ENCODE data around the gene PTBP1.

Gene PTBP1

DNA sequence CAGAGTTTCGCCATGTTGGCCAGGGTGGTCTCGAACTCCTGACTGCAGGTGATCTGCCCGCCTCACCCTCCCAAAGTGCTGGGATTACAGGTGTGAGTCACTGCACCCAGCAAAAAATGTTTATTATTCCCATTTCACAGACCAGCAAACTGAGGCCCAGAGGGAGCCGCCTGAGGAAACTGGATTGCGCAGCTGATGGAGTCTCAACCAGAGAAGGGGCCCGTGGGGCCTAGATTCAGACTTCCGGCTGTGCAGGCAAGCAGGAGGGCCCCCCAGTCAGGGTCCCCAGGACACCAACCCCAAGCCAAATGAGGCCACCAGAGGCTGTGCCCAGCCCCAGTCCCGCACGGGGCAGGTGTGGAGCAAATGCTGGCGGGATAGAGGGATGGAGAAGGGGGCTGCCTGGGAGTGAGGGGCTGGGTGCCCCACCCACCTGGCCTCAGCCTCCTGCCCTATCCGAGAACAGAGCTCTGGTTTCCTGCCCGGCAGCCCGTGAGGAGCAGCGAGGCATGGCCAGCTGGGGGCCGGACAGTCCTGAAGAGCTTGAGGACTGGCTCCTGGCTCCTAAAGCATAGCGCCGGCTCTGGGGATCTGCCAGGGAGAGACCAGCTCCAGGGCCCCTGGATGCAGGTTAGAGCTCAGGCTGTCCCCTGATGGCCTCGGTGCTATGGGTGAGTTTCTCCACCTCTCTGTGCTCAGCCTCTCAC is 24.4 kb upstream of the PTBP1 start:
- no peak for DNase-seq (ENCODE audit: low read depth)

DNA sequence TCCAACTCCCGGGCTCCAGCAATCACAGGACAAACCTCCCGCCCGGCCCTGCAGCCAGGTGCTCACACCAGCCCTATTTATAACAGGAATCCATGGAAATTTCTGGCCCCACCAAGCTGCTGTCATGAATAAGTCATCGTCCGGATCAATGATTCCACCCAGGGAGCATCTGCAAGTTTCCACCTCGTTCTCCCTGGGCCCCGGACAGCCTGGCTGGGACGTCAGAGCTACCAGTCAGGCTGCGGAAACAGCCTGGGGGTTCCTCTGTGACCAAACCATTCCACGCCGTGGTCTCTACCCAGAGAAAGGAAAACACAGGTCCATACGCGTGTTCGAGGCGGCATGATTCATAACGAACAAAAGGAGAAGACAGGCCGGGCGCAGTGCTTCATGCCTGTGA is 20.7 kb upstream of the PTBP1 start:
- no peak for DNase-seq (ENCODE audit: low read depth)

DNA sequence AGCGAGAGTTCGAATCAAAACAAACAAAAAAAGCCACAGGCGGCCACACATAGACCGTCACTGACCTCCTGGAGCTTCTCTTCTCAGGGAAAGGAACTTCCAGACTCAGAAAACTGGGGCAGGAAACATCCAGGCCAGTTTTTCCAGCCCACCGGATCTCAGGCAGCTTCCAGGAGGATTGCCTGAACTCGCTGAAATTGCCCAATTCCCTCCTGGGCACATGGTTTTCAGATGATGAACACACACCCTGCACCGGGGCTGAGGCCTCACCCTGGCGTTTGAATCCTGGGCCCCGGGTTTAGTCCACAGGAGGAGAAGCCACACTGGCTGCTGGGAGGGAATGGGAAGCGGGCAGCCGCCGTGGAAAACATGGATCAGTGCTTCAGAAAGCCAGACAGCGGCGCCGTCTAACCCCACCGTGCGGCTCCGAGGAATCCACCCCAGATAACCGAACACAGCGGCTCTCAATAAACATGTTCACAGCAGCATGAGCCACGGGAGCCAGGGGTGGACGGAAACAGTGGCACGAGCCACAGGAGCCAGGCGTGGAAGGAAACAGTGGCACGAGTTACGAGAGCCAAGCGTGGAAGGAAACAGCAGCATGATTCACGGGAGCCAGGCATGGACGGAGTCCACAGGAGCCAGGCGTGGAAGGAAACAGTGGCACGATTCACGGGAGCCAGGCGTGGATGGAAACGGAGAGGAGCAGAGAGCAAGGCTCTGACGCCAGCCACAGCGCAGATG is 18.2 kb upstream of the PTBP1 start:
- no peak for DNase-seq (ENCODE audit: low read depth)

DNA sequence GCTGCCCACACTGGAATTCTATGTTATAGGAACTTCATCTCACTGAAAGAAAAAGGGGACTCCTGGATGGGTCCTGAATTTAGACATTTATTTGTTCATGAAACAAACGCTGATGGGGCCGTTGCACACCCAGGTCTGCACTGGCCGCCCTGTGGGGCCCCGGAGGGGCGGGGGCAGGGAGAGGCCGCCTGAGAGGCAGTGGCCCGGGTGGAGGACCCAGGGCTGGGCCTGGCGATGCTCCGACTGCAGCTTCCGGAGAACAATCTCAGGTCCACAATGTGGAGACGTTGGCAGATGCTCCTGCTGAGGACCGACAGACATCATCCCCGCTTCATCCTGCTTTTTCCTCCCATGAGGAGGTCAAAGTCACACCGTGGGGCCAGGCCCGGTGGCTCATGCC is 16.3 kb upstream of the PTBP1 start:
- DNase-seq (ENCODE audit: low read depth) = no peak

DNA sequence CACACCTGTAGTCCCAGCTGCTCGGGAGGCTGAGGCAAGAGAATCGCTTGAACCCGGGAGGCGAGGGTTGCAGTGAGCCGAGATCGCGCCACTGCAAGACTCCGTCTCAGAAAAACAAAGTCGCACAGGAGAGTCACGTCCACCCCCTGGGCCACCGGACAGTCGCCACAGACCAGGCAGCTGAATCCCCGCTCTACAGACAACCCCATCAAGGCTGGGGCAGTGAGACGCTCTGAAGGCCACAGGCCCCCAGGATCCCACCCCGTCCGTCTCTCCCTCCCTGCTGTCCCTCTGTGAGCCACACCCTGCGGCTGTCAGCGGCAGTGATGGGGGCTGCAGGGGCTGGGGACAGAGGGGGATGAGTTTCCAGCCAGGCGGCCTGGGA is 15.5 kb upstream of the PTBP1 start:
- DNase-seq (ENCODE audit: low read depth) = no peak

DNA sequence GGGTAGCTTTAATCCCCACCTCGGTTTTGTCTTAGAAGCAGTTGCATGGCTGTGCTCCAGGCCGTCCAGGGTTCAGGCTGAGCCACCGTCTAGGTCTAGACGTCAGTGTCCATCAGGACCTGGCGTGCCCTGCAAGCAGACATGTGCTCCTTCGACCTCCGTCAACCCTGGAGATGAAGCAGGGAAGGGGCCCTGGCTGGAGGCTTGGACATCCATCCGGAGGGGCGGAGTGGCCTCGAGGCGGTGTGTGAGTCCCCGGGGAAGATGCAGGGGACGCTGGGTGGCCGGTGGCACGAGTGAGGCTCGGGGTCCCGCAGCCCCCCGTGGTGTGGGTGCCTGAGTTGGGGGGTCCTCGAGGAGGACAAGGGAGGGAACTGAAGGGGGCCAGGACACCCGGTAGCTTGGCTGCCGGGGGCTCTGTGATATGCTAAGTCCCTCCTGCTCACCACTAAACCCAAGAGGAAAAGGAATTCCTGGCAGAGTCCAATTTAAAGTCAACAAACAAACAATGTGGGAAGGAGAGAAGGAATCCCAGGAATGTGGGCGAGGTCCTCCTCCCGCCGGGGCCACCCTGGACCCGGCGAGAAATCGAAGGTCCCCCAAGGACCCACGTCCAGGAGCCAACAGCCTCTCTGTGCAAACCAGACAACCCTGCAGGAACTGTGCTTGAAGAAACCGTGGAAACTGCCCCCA is 14.9 kb upstream of the PTBP1 start:
- no peak for DNase-seq (ENCODE audit: low read depth)

DNA sequence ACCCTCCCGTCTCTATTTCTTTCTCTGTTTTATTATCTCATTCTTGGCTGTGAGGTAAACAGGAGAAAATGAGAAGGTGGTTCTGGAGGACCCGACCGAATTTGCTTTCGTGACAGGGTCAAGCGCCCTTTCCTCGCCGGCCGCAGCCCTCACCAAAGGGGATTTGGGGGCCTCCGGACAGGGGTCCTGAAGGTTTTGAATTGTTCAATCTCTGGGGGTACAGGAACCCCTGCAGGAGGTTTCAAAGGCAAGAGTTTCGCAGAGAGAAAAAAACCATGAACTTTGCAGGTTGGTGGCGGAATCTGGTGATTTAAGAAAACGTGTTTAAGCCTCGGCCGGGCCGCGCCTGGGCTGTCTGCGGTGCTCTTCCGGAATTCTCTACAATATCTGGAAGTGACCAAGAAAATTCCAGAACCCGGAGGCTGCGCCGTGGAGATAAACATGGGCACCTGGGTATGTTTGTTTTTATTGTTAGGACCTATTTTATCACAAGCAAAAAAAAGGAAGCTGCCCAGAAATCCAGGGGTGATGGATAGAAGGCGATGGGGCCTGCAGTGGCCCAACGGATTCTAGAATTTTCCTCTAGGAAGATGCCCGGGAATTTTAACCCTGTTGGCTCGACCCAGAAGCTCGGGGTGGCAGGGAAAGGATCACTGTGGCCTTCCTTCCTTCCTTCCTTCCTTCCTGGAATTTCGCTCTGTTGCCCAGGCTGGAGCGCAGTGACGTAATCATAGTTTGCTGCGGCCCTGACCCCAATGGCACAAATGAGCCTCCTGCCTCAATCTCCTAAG is 14.2 kb upstream of the PTBP1 start:
- DNase-seq (ENCODE audit: low read depth) = no peak

DNA sequence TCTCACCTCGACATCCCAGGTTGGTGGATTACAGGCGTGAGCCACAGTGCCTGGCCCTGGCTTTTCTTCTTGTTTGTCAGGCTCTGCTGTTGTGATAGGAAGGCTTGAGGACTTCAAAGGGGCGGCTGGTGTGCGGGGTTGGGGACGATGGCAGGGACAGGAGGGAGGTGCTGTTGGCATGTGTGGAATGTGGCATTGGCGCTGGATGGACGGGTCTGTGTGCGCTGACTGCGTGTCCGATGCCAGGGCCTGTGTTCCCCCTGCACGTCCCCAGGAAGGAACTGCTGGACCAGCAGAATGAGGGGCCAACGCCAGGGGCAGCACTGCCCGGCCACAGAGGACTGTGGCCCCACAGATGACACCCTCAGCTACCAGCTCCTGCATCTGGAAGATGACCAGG is 12.7 kb upstream of the PTBP1 start:
- DNase-seq (ENCODE audit: low read depth) = no peak

DNA sequence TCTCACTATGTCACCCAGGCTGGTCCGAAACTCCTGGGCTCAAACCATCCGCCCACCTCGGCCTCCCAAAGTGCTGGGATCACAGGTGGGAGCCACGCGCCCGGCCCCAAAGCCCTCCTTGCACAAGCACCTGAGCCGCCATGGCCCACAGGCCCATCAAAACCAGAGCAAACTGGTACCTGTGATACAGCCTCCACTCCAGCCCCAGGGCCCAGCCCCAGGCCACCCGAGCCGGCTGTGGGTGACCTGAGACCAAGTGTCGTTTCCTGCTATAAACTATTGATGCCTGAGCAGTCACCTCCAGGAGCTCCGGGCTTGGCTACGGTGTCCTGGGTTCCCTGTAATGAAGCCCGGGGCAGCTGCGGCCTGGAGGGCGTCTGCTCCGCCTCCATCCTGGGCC is 9.7 kb upstream of the PTBP1 start:
- DNase-seq (ENCODE audit: low read depth) = no peak

DNA sequence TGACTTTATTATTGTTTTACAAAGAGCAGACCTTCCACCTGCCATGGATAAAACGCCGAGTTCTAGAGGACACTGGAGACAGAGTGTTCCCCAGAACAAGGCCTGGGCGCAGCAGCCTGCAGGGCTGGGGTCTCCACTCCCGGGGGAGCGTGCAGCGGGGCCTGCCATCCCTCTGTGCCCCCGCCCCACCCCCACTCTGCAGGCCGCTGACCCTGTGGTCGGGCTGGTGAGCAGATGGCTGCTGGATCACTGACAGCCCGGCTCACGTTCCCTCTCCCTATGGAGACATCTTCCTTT is 8.6 kb upstream of the PTBP1 start:
- no peak for DNase-seq (ENCODE audit: low read depth)

DNA sequence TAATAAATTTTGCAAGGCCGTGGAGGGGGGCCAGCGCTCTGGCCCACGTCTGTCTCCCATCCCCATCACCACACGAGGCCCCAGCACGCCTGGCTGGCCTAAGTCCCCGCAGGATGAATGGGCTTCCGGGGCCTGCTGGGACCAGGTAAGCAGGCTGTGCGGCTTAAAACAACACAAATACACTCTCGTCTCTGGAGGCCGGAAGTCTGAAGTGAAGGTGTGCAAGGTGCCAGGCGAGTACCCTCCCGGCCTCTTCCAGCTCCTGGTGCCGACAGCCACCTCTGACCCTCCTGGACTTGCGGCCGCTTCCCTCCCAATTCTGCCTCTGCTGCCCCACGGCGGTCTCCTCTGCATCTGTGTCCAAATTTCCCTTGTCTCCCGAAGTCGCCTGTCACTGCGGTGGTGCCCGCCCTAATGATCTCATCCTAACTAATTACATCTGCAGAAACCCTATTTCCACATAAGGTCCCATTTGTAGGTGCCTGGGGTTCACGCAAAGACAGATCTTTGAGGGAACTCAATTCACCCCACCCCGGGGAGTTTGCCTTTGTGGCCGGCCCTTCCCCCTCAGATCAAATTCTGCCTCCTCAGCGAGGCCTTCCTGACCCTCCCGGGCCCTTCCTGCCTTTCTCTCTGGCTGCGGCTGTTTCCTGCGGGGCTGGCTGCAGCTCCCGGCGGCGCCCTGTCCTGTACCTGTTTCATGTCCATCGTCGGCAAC is 8.1 kb upstream of the PTBP1 start:
- no peak for DNase-seq (ENCODE audit: low read depth)

DNA sequence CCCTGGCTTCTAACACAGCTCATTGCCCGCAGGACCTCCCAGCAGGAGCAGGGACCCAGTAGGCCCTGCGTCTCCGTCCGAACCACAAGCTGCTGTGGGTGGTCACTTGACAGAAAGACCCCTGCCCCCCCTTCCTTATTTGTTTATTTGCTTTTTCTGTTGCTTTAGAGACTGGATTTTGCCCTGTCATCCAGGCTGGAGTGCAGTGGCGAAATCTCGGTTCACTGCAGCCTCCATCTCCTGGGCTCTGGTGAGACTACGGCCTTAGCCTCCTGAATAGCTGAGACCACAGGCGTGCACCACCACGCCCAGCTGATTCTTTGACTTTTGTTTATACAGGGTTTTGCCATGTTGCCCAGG is 7.6 kb upstream of the PTBP1 start:
- no peak for DNase-seq (ENCODE audit: low read depth)

DNA sequence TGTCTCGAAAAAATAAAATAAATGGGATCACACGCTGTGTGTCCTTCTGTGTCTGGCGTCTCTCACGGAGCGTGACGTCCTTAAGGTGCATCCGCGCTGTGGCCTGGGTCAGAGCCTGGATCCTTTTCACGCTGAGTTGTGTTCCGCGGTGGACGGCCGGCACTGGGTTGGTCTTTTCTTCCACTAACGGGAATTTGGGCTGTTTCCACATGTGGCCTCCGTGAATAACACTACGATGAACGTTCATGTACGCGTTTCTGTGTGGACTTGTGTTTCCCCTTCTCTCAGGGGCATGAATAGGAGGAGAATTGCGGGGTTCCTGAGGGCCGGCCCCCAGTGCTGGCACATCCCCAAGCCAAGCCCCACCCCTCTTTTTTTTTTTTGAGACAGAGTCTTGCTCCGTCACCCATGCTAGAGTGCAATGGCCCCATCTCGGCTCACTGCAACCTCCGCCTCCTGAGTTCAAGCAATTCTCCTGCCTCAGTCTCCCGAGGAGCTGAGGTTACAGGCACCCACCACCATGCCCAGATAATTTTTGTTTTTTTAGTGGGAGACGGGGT is 6.2 kb upstream of the PTBP1 start:
- DNase-seq (ENCODE audit: low read depth) = no peak

DNA sequence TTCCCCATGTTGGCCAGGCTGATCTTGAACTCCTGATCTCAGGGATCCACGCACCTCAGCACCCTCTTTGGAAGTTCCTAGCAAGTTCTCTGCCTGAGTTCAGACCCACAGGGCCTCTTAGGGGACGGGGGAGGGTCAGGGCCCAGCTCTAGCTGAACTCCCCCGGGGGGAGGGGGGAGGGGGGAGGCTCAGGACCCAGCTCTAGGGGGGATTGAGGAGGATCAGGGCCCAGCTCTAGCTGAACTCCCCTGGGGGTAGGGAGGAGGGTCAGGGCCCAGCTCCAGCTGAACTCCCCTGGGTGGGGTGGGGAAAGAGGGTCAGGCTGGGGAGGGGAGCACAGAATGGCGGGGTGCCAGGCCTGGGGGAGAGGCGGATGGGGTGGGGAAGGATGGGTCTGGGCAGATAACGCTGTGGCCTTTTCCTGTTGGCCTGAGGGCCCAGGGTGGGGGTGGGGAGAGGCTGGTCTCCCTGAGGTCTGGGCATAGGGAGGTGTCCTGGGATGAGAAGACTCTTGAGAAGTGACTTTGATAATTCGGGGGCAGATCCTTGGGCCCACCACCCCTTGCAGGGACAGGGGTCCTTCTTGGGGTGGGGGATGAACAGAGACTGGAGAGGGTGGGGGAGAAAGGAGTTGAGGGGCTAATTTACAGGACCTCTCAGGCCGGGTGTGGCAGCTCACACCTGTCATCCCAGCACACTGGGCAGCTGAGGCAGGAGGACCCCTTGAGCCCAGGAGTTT is 5.5 kb upstream of the PTBP1 start:
- DNase-seq (ENCODE audit: low read depth) = no peak

DNA sequence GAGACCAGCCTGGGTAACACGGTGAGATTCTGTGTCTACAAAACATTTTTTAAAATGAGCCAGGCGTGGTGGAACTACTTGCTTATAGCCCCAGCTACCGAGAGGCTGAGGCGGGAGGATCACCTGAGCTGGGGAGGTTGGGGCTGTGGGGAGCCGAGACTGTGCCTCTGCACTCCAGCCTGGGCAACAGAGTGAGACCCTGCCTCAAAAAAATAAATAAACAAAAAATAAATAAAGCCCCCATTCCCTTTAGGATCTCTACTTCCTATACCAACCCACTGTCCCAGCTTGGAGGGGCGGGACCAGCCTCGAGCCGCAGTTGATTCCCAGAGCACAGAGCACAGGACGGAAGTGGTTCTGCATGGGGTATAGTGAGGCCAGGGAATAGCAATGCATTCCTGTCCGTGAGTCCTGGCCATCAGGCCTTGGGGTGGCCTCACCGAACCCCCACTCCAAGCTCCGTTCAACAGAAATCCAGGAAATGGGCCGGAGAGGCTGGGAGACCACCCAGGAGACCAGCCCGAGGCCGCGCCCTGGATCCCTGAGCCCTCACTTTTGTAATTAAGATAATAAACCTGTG is 4.9 kb upstream of the PTBP1 start:
- no peak for DNase-seq (ENCODE audit: low read depth)

DNA sequence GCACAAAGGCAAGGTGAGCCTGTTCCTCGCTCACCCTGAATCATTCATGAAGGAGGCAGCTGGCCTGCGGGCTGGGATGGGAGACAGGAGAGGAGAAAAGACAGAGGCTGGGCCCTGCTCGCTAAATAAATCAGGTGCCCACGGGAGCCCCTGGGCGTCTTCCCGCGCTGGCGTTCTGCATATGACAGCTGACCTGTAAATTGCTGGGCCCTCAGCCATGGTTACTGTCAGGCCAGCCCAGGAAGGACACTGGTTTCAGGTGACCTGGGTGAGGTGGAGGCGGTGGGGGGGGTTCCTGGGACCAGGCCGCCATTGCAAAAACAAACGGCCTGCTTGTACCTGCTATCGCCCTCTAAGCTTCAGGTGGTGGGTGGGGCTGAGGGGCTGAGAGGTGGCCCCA is 3.4 kb upstream of the PTBP1 start:
- DNase-seq (ENCODE audit: low read depth) = no peak

DNA sequence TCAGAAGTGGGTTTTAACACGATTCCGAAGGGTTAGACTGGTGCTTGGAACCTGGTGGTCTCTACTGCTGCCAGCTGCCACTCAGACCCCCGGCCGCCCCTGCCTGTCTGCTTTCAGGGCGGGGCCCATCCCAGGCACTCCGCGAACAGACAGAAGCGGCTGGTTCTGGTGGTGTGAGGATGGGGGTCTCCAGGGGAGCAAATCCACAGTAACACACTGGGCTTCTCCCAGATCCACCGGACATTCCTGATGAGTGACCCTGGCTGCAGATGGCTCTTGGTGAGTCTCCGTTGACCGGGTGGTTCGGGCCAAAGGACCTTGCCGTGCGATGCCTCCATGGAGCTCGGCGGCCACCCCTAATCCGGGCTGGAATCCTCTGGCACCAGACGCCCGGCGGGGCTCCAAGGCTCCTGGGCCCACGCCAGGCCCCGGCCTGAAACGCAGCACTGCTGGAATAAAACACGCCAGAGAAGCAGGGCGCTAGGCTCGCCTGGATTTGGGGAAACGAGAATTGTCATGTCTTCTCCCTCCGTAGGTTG is 2.1 kb upstream of the PTBP1 start:
- no peak for DNase-seq (ENCODE audit: low read depth)

DNA sequence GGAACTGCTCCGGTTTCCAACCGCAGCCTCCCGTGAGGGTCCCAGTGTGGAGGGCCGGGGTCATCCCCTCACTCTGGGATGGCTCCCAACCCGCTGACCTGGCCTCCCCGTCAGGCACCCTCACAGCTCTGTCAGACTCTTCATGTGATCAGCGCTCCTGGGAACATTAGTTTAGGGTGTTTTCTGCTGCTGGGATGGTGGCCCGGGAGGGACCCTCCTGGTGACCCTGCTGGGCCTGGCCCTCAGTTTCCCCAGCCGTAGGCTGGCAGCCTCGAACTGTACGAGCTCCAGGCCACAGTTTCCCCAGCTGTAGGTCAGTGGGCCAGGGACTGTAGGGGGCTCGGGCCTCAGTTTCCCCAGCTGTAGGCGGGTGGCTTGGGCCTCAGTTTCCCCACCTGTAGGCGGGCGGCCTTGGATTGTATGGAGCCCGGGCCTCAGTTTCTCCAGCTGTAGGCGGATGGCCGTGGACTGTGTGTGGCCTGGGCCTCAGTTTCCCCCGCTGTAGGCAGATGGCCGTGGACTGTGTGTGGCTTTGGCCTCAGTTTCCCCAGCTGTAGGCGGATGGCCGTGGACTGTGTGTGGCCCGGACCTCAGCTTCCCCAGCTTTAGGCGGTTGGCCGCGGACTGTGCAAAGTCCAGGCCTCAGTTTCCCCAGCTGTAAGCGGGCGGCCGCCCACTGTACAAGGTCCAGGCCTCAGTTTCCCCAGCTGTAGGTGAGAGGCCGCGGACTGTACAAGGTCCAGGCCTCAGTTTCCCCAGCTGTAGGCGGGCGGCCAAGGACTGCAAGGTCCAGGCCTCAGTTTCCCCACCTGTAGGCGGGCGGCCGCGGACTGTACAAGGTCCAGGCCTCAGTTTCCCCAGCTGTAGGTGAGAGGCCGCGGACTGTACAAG is 1.3 kb upstream of the PTBP1 start:
- DNase-seq (ENCODE audit: low read depth) = no peak

Data from activated T-helper 1 cell treated with Interleukin-2 at 50 U/mL for 16 hours (primary cell).